OCI-LY1 (cell line): Measurements from ENCODE around the gene IGFBP7.

Source experiments
- H2AFZ ChIP-seq: fragments of 200-600 bp; sonication (generic), shearing (Covaris generic); 2 replicates; pipeline ENCODE4 v1.6.0; 2014; ENCODE audit warnings: antibody characterized with exemption, mild to moderate bottlenecking, low read length
- H3F3A ChIP-seq: fragments of 200-600 bp; sonication (generic), shearing (Covaris generic); 2 replicates; pipeline ENCODE4 v1.6.0; 2014; ENCODE audit warnings: mild to moderate bottlenecking, antibody characterized with exemption, low read length, moderate library complexity; ENCODE audit not compliant: insufficient read depth
- H3K27ac ChIP-seq: fragments of 200-600 bp; sonication (generic); 2 replicates; pipeline ENCODE4 v1.5.1; 2014; ENCODE audit warnings: low read length, mixed run types, mild to moderate bottlenecking, low read depth; ENCODE audit not compliant: poor library complexity, severe bottlenecking
- H3K27me3 ChIP-seq: fragments of 200-600 bp; sonication (generic); 2 replicates; pipeline ENCODE4 v1.6.0; 2014; ENCODE audit warnings: antibody characterized with exemption, mild to moderate bottlenecking, low read length, moderate library complexity; ENCODE audit not compliant: insufficient read depth
- H3K36me3 ChIP-seq: fragments of 200-600 bp; sonication (generic); 2 replicates; pipeline ENCODE4 v1.6.1; 2014; ENCODE audit warnings: mild to moderate bottlenecking, antibody characterized with exemption, low read length, moderate library complexity, mixed read lengths; ENCODE audit not compliant: insufficient read depth
- H3K4me1 ChIP-seq: fragments of 200-600 bp; sonication (generic); 2 replicates; pipeline ENCODE4 v1.5.1; 2014; ENCODE audit warnings: mild to moderate bottlenecking, low read length, moderate library complexity; ENCODE audit not compliant: insufficient read depth, severe bottlenecking
- H3K4me2 ChIP-seq: fragments of 200-600 bp; sonication (generic), shearing (Covaris generic); 2 replicates; pipeline ENCODE4 v1.6.1; 2014; ENCODE audit warnings: low read length
- H3K4me3 ChIP-seq: fragments of 200-600 bp; sonication (generic); 2 replicates; pipeline ENCODE4 v1.5.1; 2014; ENCODE audit warnings: low read length, low read depth, mild to moderate bottlenecking, mixed read lengths; ENCODE audit not compliant: poor library complexity, severe bottlenecking
- H3K79me2 ChIP-seq: fragments of 200-600 bp; shearing (Covaris generic); 2 replicates; pipeline ENCODE4 v1.6.1; 2016; ENCODE audit warnings: mixed run types, low read length, mixed read lengths; ENCODE audit not compliant: insufficient read depth
- H3K9ac ChIP-seq: fragments of 200-600 bp; sonication (generic), shearing (Covaris generic); 2 replicates; pipeline ENCODE4 v1.6.1; 2014; ENCODE audit warnings: mild to moderate bottlenecking, low read length, mixed read lengths
- H3K9me2 ChIP-seq: fragments of 200-600 bp; sonication (generic), shearing (Covaris generic); 2 replicates; pipeline ENCODE4 v1.6.1; 2014; ENCODE audit warnings: low read depth, mild to moderate bottlenecking, low read length, mixed read lengths
- H3K9me3 ChIP-seq: fragments of 200-600 bp; shearing (Covaris generic); 2 replicates; pipeline ENCODE4 v1.6.1; 2014; ENCODE audit warnings: low read length, mixed read lengths
- H4K20me1 ChIP-seq: fragments of 200-600 bp; sonication (generic), shearing (Covaris generic); 2 replicates; pipeline ENCODE4 v1.6.0; 2016; ENCODE audit warnings: mild to moderate bottlenecking, low read length; ENCODE audit not compliant: insufficient read depth
- CTCF ChIP-seq: fragments of 200-600 bp; sonication (generic), shearing (Covaris generic); IDR thresholded peaks from 2 replicates; pipeline ENCODE4 v1.5.1; 2017; ENCODE audit warnings: mild to moderate bottlenecking, antibody characterized with exemption, low read length, moderate library complexity, mixed read lengths
- EZH2 ChIP-seq: fragments of 200-600 bp; sonication (generic), shearing (Covaris generic); IDR thresholded peaks from 2 replicates; pipeline ENCODE4 v1.8.0; 2017; ENCODE audit warnings: borderline replicate concordance, mixed run types, mild to moderate bottlenecking, antibody characterized with exemption, low read length, moderate library complexity, mixed read lengths

The IGFBP7 gene

GRCh38 chr4:57122959-57123358, 12.8 kb upstream of the IGFBP7 start:
- H3F3A ChIP-seq: no peaks in the 10 kb centered on the region
- H4K20me1 ChIP-seq: no peaks in the 10 kb centered on the region
- no peak overlapping the region for H3K27ac ChIP-seq
- no peaks in the 10 kb centered on the region for H3K9me3 ChIP-seq
- H2AFZ ChIP-seq: no peak overlapping the region
- H3K4me1 ChIP-seq: no peaks in the 10 kb centered on the region
- H3K9me2 ChIP-seq: no peaks in the 10 kb centered on the region
- no peaks in the 10 kb centered on the region for H3K79me2 ChIP-seq
- H3K27me3 ChIP-seq: no peaks in the 10 kb centered on the region
- H3K9ac ChIP-seq: no peak overlapping the region
- no peak overlapping the region for H3K4me3 ChIP-seq
- no peaks in the 10 kb centered on the region for H3K36me3 ChIP-seq
- TF ChIP-seq EZH2 (no peak), CTCF (no peak)
- H3K4me2 ChIP-seq: no peak overlapping the region

GRCh38 chr4:57119054-57119651, 9.0 kb upstream of the IGFBP7 start:
- H3K4me2 ChIP-seq: no peak overlapping the region
- no peaks in the 10 kb centered on the region for H3K36me3 ChIP-seq
- TF ChIP-seq CTCF (no peak), EZH2 (no peak)
- no peak overlapping the region for H3K9ac ChIP-seq
- no peaks in the 10 kb centered on the region for H3K79me2 ChIP-seq
- H3F3A ChIP-seq: no peaks in the 10 kb centered on the region
- H3K27ac ChIP-seq: no peak overlapping the region
- H3K4me3 ChIP-seq: no peak overlapping the region
- H3K27me3 ChIP-seq: no peaks in the 10 kb centered on the region
- H4K20me1 ChIP-seq: no peaks in the 10 kb centered on the region
- H3K4me1 ChIP-seq: no peaks in the 10 kb centered on the region
- H3K9me2 ChIP-seq: no peaks in the 10 kb centered on the region
- no peaks in the 10 kb centered on the region for H3K9me3 ChIP-seq
- H2AFZ ChIP-seq: no peak overlapping the region

DNA sequence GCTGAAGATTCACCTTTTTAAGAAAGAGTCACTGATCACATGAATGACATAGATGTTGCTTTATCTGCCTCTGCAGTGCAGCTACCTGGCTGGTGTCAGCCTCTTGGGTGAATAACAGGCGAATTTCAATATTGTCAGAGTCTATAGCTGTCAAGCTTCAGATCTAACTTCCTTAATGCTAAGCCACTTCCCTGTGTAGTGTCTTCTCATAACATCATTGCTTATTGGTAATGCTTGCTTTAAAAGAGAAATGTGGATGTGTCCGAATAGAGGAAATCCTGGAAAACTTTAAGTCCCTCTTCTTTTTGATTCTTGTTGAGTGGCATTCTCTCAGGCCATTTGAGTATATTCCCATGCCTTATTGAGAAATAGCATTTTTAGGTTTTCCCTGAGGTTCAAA, 7.3 kb upstream of the IGFBP7 start:
- no peaks in the 10 kb centered on the region for H3K9me3 ChIP-seq
- H3K4me1 ChIP-seq: no peaks in the 10 kb centered on the region
- no peaks in the 10 kb centered on the region for H3F3A ChIP-seq
- TF ChIP-seq EZH2 (no peak), CTCF (no peak)
- no peaks in the 10 kb centered on the region for H3K27me3 ChIP-seq
- no peak overlapping the region for H3K9ac ChIP-seq
- H3K27ac ChIP-seq: no peak overlapping the region
- no peaks in the 10 kb centered on the region for H4K20me1 ChIP-seq
- H3K4me3 ChIP-seq: no peak overlapping the region
- H2AFZ ChIP-seq: no peak overlapping the region
- H3K4me2 ChIP-seq: no peak overlapping the region
- H3K79me2 ChIP-seq: no peaks in the 10 kb centered on the region
- no peaks in the 10 kb centered on the region for H3K36me3 ChIP-seq
- no peaks in the 10 kb centered on the region for H3K9me2 ChIP-seq
